Epithelial cell of prostate (primary cell): ENCODE data around the gene PYCR2.
A peak's percentile ranks its signal among the peaks of the same experiment; 100 is the strongest.
"Not testable (repeated sequence)": the region's sequence is repeated elsewhere in the genome, so short reads cannot be mapped to it uniquely, and the experiment has no call there.

Source experiments
- DNase-seq: peaks from one replicate; pipeline ENCODE4 v3.0.0-alpha.2; 2011; ENCODE audit warnings: low read depth, low spot score
- H3K27ac ChIP-seq: fragments of 450-650 bp; 2 replicates; pipeline ENCODE4 v1.5.1; 2017; ENCODE audit warnings: mild to moderate bottlenecking

PYCR2 gene

GRCh38 chr1:225944387-225944786 lies 20.3 kb upstream of the PYCR2 start:
- no peak overlapping the region for H3K27ac ChIP-seq
- DNase-seq, result no peak

- DNase-seq, result no peak
- H3K27ac ChIP-seq, result no peak overlapping the region
These were observed 19.5 kb upstream of the PYCR2 start for GRCh38 chr1:225943582-225943981.

- no peak for DNase-seq
- H3K27ac ChIP-seq, result no peak overlapping the region
These were observed 18.5 kb upstream of the PYCR2 start for GRCh38 chr1:225942574-225942973.

- H3K27ac ChIP-seq, result no peak overlapping the region
- DNase-seq, result no peak
These were observed 17.8 kb upstream of the PYCR2 start for GRCh38 chr1:225941942-225942222.

- no peak within 1 kb of the TSS for H3K27ac ChIP-seq
- no peak for DNase-seq
These were observed 17.3 kb upstream of the PYCR2 start, which contains the start of gene LEFTY2 for GRCh38 chr1:225941187-225941941. TSS of gene LEFTY2 (minus strand) at chr1:225941220. CDS start at chr1:225941140, 80 bp downstream.

- no peak overlapping the region for H3K27ac ChIP-seq
- DNase-seq, result no peak
These were observed 16.5 kb upstream of the PYCR2 start for GRCh38 chr1:225940385-225941151.

- H3K27ac ChIP-seq, DNase-seq: not testable (repeated sequence)
These were observed 15.9 kb upstream of the PYCR2 start for GRCh38 chr1:225939939-225940310.

- H3K27ac ChIP-seq, DNase-seq: not testable (repeated sequence)
These were observed 15.3 kb upstream of the PYCR2 start for GRCh38 chr1:225939097-225939938.

GRCh38 chr1:225937048-225937968 lies 13.3 kb upstream of the PYCR2 start:
- DNase-seq, result no peak
- no peak overlapping the region for H3K27ac ChIP-seq

- no peak overlapping the region for H3K27ac ChIP-seq
- DNase-seq, result no peak
These were observed 12.5 kb upstream of the PYCR2 start for GRCh38 chr1:225936523-225936922.

- not testable (repeated sequence) for H3K27ac ChIP-seq
- peak; percentile 27 for DNase-seq
These were observed 12.0 kb upstream of the PYCR2 start for GRCh38 chr1:225936086-225936485.

GRCh38 chr1:225934711-225935110 lies 10.7 kb upstream of the PYCR2 start:
- DNase-seq, result no peak
- H3K27ac ChIP-seq, result no peak overlapping the region

GRCh38 chr1:225933072-225933471 lies 9.0 kb upstream of the PYCR2 start:
- peak; percentile 26 for DNase-seq
- no peak overlapping the region for H3K27ac ChIP-seq

GRCh38 chr1:225931270-225932136 lies 7.5 kb upstream of the PYCR2 start:
- DNase-seq, result no peak
- no peak overlapping the region for H3K27ac ChIP-seq

GRCh38 chr1:225930566-225930965 lies 6.5 kb upstream of the PYCR2 start:
- no peak overlapping the region for H3K27ac ChIP-seq
- no peak for DNase-seq

GRCh38 chr1:225929462-225929861 lies 5.4 kb upstream of the PYCR2 start:
- DNase-seq, H3K27ac ChIP-seq: not testable (repeated sequence)

- no peak overlapping the region for H3K27ac ChIP-seq
- no peak for DNase-seq
These were observed 4.4 kb upstream of the PYCR2 start for GRCh38 chr1:225928186-225929175.
